ENCODE measurements around the gene CST9.
"Not testable (repeated sequence)": the region's sequence is repeated elsewhere in the genome, so short reads cannot be mapped to it uniquely, and the experiment has no call there.

Gene CST9

DNA sequence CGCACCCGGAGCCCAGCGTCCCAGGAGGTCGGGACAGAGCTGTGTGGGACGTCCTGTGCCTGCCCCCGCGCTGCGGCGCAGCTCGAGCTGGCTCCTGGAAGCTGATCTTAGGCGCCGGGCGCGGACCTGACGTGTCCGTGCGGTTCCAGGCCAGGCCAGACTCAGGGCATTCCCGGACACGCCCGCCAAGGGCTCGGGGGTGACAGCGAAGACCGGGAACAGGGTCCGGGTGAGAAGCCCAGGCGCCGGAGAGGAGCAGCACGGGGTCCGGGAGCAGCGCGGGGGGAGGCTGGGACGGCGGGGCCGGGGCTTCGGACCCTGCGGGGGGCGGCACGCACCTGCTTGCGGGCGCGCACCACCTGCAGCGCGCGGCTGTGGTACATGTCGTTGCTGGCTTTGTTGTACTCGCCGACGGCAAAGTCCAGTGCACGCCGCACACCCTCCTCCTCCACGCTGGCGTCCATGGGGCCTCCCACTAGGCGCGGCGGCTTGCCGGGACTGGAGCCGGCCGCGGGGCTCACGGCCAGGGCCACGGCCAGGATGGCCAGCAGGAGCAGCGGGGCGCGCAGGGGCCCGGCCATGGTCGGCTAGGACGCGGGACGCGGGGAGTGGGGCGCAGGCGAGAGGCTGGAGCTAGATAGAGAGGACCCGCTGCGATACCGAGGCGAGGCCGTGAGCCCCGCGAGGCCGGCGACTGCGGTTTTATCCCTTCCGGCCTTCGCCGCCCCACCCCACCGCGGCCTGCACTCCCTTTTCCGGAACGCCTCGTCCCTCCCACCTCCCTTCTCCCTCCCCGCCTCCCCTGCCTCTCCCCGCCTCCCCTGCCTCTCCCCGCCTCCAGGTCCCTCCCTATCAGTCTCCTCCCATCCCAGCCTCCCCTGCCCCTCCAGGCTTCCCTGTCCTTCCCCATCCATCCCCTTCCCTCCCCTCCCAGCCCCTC, 31.8 kb upstream of the CST9 start, which contains the start of gene CST3:
CST3 (minus strand) TSS at position 674 of the 940 bp plus-strand sequence; CDS start at position 581, 93 bp downstream.
- peak; percentile 97 for DNase-seq (ENCODE audit: low spot score)

DNA sequence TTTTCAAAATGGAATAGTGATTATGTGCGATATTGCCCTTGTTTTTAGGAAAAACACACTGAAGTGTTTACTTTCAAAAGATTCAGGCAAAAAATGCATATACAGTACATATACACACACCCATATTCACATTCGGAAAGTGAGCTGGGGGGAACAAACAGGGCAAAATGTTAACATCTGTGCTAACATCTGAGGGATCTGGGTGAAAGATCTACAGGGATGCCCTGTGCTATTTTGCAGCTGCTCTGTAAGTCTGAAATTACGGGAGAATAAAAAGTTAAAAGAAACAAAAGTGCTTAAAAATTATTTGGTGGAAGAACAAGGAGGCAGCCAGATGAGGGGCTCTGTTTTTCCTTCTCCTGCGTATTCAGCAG, 31.2 kb upstream of the CST9 start:
- no peak for DNase-seq (ENCODE audit: low spot score)

GRCh38 chr20:23636182-23636907, 30.6 kb upstream of the CST9 start:
- DNase-seq (ENCODE audit: low spot score): no peak

- DNase-seq (ENCODE audit: low spot score): not testable (repeated sequence)
Observed at GRCh38 chr20:23635768-23636090, 30.0 kb upstream of the CST9 start.

GRCh38 chr20:23634985-23635767, 29.5 kb upstream of the CST9 start:
- DNase-seq (ENCODE audit: low spot score): no peak

DNA sequence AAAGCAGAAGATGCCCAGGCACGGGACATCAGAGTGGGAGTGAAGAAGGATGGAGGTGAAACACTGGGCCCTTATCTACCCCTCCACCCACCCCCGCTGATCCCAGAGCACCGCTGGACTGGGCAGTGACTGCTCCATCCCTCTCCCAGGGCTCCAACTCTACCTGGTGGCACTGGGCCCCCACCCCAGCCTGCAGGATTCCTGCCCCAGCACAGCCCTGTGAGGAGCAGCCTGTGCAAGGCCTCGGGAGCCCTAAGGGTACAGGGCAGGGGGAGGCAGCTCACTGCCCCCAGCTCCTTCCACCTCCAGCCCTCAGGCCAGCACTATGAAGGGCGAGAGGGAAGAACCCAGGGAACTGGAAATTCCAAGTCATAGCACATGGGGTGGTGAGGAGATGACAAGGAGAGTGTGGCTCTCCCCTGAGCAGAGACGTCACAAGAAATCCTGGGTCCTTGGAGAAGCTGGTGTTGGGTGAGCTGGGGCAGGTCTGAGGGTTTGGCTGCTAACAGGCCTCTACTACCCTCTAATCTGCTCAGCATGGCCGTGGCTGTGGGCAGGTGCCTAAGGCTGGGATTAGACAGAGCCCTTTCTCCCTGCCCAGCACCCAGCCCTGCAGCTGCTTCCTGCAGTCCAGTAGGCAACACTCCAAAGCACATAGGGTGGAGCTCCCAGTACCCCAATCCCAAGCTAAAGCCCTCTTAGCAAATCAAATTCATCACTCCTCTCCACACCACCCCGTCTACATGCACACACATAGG, 28.5 kb upstream of the CST9 start:
- no peak for DNase-seq (ENCODE audit: low spot score)

DNA sequence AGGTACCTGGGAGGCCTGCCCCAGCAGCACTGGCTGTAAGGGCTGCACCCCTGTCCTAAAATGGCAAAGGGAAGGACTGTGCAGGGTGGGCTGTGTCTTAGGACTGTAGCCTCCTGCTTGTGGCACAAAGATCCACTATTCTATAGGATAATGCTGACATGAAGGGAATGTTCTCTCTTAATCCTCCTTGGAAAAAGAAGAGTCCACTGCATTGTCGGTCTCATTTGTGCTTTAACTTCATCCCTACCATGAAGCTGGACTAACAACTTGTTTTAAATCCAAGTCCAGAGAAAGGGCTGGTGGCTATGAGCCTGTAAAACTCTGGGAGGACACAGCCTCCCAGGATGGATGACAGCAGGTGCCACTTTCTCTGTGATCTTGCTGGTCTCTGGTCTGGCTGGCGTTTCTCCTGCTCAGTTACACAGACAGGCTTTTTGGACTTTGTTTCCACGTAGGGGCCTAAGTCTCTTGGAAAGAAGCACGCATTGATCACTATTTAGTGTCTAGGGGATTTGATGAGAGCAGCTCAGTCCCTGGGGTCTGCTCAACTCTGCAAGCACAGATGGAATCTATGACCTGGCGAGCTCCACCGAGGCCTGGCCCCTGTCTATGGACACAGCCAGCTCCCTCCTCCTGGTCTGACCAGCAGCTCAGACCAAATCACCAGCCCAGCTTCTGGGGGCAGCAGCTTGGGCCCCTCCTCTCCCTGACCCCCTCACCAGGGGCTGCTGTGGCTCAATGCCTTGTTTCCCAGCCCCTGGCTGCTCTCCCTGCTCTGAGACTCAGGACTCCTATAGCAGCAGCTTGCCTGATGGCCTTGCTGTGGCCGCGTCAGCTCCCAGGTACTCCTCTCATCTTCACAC, 27.2 kb upstream of the CST9 start:
- no peak for DNase-seq (ENCODE audit: low spot score)

DNA sequence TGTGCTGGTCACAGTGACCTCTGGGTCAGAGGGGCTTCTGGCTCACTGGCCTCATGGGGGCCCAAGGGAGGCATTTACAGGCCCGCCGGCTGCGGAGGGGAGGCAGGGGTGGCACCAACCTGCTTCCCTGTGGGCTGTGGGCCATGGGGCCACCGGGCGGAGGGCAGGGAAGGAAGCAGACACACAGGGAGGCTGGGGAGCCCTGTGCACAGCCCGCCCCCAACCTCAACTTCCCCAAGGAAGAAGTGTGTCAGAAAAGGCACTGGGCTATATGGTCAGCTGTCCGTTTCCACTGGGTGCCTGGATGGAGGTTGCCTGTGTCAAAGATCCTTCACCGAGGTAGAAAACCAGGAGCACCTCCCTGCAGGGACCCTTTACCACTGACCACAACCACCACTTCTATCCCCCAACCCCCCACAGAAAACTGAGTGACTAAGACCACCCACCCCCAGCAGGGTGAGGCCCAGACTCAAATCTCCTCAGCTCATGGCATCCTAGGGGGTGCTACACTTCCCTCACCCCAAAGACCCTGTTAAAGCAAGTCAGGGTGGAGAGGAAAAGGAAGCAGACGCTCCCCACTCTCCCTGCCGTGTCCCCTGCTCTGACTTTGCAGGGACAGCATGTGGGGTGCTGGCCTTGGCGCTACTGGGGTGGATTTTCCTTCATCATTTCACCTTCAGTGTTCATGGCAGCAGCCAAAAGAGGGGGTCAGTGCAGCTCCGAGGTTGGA, 26.4 kb upstream of the CST9 start:
- DNase-seq (ENCODE audit: low spot score): no peak

DNA sequence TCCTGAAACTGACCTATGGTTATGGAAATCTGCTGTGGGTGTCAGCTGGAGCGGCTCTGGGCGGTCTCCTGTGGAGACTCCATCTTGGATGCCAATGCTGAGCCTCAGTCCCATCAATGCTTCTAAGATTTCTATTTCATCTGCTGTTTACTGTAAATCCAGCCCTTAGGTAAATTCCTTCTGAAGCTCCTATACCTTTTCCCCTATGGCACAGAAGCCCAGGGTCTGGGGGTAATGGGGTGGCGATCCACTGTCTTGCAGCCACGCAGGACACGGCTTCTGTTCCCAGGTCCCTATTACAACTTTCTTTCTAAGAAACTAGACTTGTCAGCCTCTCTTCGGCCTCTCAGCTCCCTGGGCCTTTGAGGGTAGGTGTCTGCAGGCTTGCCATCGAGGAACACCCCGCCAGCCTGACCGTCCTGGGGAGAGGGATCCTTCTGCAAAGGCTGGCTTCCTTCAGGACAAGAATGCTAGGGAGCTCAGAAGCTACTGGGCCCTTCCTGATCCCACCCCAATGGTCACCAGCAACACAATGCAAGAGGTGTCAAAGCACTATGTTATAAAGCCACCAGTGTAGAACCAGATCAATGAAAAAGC, 25.6 kb upstream of the CST9 start:
- no peak for DNase-seq (ENCODE audit: low spot score)

DNA sequence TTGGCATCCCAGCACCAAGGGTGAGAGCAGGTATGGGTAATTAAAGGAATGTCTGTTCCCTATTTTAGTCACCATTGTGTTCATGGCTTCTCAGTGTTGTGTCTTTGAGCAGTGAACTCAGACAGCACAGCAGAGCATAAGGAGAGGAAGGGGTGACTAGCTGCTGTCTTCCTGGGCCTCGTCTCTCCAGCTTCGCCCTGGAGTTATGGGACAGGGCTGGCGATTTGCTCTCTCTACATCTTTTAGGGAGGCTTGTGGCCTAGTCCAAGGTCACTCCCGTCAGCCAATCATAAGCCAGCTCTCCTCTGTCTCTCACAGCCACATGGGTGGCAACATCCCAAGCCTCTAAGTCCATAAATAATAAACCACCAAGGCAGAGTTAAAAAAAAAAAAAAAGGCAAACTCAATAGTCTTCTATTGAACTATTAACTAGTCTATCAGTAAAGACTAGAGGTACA, 24.7 kb upstream of the CST9 start:
- no peak for DNase-seq (ENCODE audit: low spot score)

GRCh38 chr20:23629542-23630391, 24.1 kb upstream of the CST9 start:
- DNase-seq (ENCODE audit: low spot score): no peak

- DNase-seq (ENCODE audit: low spot score): peak; percentile 48
Observed at GRCh38 chr20:23629017-23629541, 23.4 kb upstream of the CST9 start.

- DNase-seq (ENCODE audit: low spot score): no peak
Observed at GRCh38 chr20:23628402-23629016, 22.8 kb upstream of the CST9 start.

DNA sequence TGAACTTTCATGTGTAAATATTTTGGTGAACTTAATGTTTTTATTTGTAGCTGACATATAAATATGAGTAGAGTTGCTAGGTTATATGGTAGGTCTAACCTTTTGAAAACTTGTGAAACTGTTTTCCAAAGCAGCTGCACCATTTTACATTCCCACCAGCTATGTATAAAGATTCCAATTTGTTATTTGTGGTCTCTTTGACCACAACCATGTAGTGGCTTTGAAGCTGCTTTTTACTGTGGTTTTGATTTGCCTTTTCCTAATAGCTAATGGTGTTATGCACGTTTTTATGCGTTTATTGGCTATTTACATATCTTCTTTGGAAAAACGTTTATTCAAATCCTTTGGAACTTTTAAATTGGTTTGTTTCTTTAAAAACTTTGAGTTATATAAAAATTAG, 21.8 kb upstream of the CST9 start:
- DNase-seq (ENCODE audit: low spot score): no peak

- DNase-seq (ENCODE audit: low spot score): peak; percentile 41
Observed at GRCh38 chr20:23626040-23626620, 20.4 kb upstream of the CST9 start.

DNA sequence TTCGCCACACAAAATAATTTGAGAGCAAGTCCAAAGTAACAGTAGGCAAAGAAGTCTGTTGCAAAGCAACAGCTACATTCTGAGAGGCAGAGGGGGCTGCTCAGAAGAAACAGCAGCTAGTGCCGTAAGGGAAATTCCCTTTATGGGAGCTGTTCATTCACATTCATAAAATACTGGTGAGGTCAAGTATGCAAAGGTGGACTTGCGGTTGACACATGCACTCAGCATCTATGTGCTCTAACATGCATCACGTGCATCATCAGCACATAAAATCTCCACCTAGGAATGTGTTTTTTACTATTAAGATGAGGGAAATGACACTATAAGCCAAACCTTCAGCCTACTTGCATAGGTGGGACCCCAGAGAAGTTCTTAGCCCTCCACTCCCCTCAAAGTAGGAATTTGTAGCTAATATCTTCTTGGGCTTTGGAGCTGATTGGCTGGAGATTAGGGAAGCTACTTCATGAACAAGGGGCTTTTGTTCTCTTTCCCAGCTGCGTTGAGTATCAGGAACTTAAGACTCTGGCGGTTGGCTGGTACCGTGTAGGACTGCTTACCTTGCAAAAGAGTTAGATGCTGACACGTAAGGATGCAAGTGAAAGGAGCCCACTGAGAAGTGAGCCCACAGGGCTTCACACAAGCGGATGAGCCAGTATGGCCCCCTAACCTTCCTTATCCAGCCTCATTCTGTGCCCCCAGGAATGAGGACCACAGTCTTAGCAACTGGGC, 19.7 kb upstream of the CST9 start:
- DNase-seq (ENCODE audit: low spot score): no peak

DNA sequence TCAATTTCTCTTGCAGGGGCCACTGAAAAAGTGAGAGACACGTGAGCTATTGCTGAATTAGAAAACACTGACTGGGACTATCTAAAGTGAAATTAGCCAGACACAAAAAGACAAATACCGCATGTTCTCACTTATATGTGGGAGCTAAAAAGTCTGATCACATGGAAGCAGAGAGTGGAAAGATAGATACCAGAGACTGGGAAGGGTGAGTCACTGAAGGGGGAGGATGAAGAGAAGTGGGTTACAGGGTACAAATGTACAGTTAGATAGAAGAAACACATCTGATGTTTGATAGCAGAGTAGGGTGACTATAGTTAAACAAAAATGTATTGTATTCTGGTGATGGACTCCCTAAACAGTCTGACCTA, 18.6 kb upstream of the CST9 start:
- no peak for DNase-seq (ENCODE audit: low spot score)

Data from AG20443 (cell line).